CD14-positive monocyte (primary cell): ENCODE measurements around the gene C17orf50. TPM values are rescaled to one million over a fixed set of nuclear protein-coding genes. Genes with fewer than 3 reads are reported as not detected.

ENCODE experiments used
- DNase-seq, 3 donors: peaks; one replicate each; pipeline ENCODE4 v3.0.0-alpha.2; 2011 to 2022
- H2AFZ ChIP-seq: 2 replicates; pipeline ENCODE4 v1.6.0; 2012; ENCODE audit warnings: mild to moderate bottlenecking, low read depth, low read length, inconsistent platforms; ENCODE audit not compliant: insufficient read depth, poor library complexity, severe bottlenecking
- H3K27ac ChIP-seq, 2 donors: 1 replicate in 1 of 2; 2 replicates in 1 of 2; pipeline ENCODE4 v1.5.1; 2012 to 2013; ENCODE audit warnings: low read length in 2 of 2, control low read depth in 1 of 2, inconsistent platforms in 1 of 2, low read depth in 1 of 2, mild to moderate bottlenecking in 1 of 2
- H3K27me3 ChIP-seq, 2 donors: one replicate each; pipeline versions ENCODE4 v1.6.0 to v1.6.1; 2011 to 2013; ENCODE audit warnings: low read length in 2 of 2; ENCODE audit not compliant: control insufficient read depth in 2 of 2, insufficient read depth in 2 of 2
- H3K36me3 ChIP-seq, 2 donors: replicated peaks in 1 of 2; 1 replicate in 1 of 2; 2 replicates in 1 of 2; pipeline versions ENCODE4 v1.5.1 to v1.6.1; 2012 to 2013; ENCODE audit warnings: low read length in 2 of 2, control low read depth in 1 of 2, inconsistent platforms in 1 of 2, mild to moderate bottlenecking in 1 of 2; ENCODE audit not compliant: insufficient read depth in 2 of 2, control insufficient read depth in 1 of 2
- H3K4me1 ChIP-seq, 2 donors: 1 replicate in 1 of 2; 2 replicates in 1 of 2; pipeline versions ENCODE4 v1.5.1 to v1.6.1; 2012 to 2013; ENCODE audit warnings: low read length in 2 of 2, control low read depth in 1 of 2, inconsistent platforms in 1 of 2, mild to moderate bottlenecking in 1 of 2, moderate library complexity in 1 of 2; ENCODE audit not compliant: insufficient read depth in 2 of 2, control insufficient read depth in 1 of 2
- H3K4me2 ChIP-seq: replicated peaks from 2 replicates; pipeline ENCODE3; 2012; ENCODE audit warnings: low read length, moderate library complexity, mild to moderate bottlenecking; ENCODE audit not compliant: poor library complexity, severe bottlenecking; ENCODE audit errors: extremely low read depth
- H3K4me3 ChIP-seq, 3 experiments: fragments of 200-600 bp in 1 of 3; sonication (generic) in 1 of 3; replicated peaks in 1 of 3; 1 replicate in 2 of 3; 2 replicates in 1 of 3; pipeline ENCODE4 v1.5.1; 2011 to 2013; ENCODE audit warnings: low read length in 3 of 3, mild to moderate bottlenecking in 3 of 3, control low read depth in 2 of 3, low read depth in 2 of 3, inconsistent platforms in 1 of 3, moderate library complexity in 1 of 3
- H3K79me2 ChIP-seq: 2 replicates; pipeline ENCODE4 v1.6.0; 2012; ENCODE audit warnings: mild to moderate bottlenecking, control low read depth, inconsistent platforms, low read length, moderate library complexity; ENCODE audit not compliant: insufficient read depth
- H3K9ac ChIP-seq: 2 replicates; pipeline ENCODE4 v1.6.0; 2017; ENCODE audit warnings: low read length, mild to moderate bottlenecking; ENCODE audit not compliant: insufficient read depth, poor library complexity, severe bottlenecking
- H3K9me3 ChIP-seq, 2 donors: replicated peaks in 1 of 2; 1 replicate in 1 of 2; 2 replicates in 1 of 2; pipeline versions ENCODE4 v1.5.1 to v1.6.1; 2012 to 2013; ENCODE audit warnings: low read length in 2 of 2, control low read depth in 1 of 2; ENCODE audit not compliant: control insufficient read depth in 1 of 2, insufficient read depth in 1 of 2
- H4K20me1 ChIP-seq: 2 replicates; pipeline ENCODE4 v1.6.0; 2012; ENCODE audit warnings: mild to moderate bottlenecking, low read length, control low read depth, moderate library complexity; ENCODE audit not compliant: insufficient read depth
- H3K27ac Mint-ChIP-seq, 7 donors: one replicate each; pipeline ENCODE4 v1.8.0; 2020; ENCODE audit warnings: mild to moderate bottlenecking in 7 of 7, mixed read lengths in 7 of 7, moderate library complexity in 6 of 7, inconsistent platforms in 2 of 7
- H3K27me3 Mint-ChIP-seq, 3 donors: one replicate each; pipeline ENCODE4 v1.8.0; 2021 to 2022; ENCODE audit warnings: low read depth in 3 of 3, mild to moderate bottlenecking in 3 of 3, mixed read lengths in 3 of 3, moderate library complexity in 3 of 3, inconsistent platforms in 1 of 3
- H3K36me3 Mint-ChIP-seq, 2 donors: one replicate each; pipeline ENCODE4 v1.8.0; 2020; ENCODE audit warnings: mixed read lengths in 2 of 2, inconsistent platforms in 1 of 2, mild to moderate bottlenecking in 1 of 2
- H3K4me1 Mint-ChIP-seq: one replicate; pipeline ENCODE4 v1.8.0; 2020; ENCODE audit warnings: mild to moderate bottlenecking, mixed read lengths
- H3K4me3 Mint-ChIP-seq, 2 donors: one replicate each; pipeline ENCODE4 v1.8.0; 2020; ENCODE audit warnings: mild to moderate bottlenecking in 2 of 2, mixed read lengths in 2 of 2, moderate library complexity in 1 of 2
- H3K9me3 Mint-ChIP-seq, 7 donors: one replicate each; pipeline ENCODE4 v1.8.0; 2020 to 2022; ENCODE audit warnings: mixed read lengths in 7 of 7, mild to moderate bottlenecking in 6 of 7, moderate library complexity in 6 of 7, inconsistent platforms in 2 of 7
- WGBS: methylation state at CpG from one replicate; pipeline ENCODE4 v1.1.5; 2013; ENCODE audit warnings: missing lambda C conversion rate; ENCODE audit not compliant: insufficient coverage; 5-methylcytosine and 5-hydroxymethylcytosine counted together
- intact Hi-C, 2 donors: fragments of 100-400 bp; cut with micrococcal nuclease; formaldehyde crosslinking; loops; one replicate each; pipeline versions ENCODE4 v1.15.0 to v1.15.1; 2023
- polyA plus RNA-seq, 3 donors: library from polyadenylated mRNA; depleted of rRNA in 1 of 3; unstranded in 2 of 3; stranded (reverse) in 1 of 3; fragments of 300-500 nt in 2 of 3; fragments of >200 nt in 1 of 3; fragmentation: Illumina TruSeq in 2 of 3; gene quantifications; 1 replicate in 2 of 3; 2 replicates in 1 of 3; pipeline ENCODE4 v1.2.3, GENCODE V29; 2012 to 2021
- TF ChIP-seq, protein P1 (sequence below): fragments of 200-600 bp; IDR thresholded peaks from one replicate; pipeline ENCODE4 v1.8.0; 2022; ENCODE audit warnings: antibody characterized with exemption, mild to moderate bottlenecking

Gene C17orf50
- polyA plus RNA-seq, 3 donors, result 0.23 TPM; not detected in 2

GRCh38 chr17:35731917-35732805 lies 28.5 kb upstream of the C17orf50 start:
- Histone ChIP-seq H3K27ac (no peak overlapping the region), H3K4me3 (no peak overlapping the region), H3K9ac (no peak overlapping the region), H2AFZ (no peak overlapping the region), H4K20me1 (no peaks in the 10 kb centered on the region), H3K4me2 (no peak overlapping the region), H3K27me3 (peaks cover 5 to 23% of the 10 kb centered on the region in 2 donors), H3K4me1 (peaks cover 4 to 7% of the 10 kb centered on the region in 2 donors), H3K36me3 (peaks cover 5 to 15% of the 10 kb centered on the region in 2 donors), H3K9me3 (no peaks in the 10 kb centered on the region), H3K79me2 (no peaks in the 10 kb centered on the region)
- Mint-ChIP-seq H3K27me3 (peaks cover 26 to 34% (median 26%) of the 10 kb centered on the region in 3 donors), H3K27ac (no peak overlapping the region), H3K4me1 (peaks cover 11% of the 10 kb centered on the region), H3K4me3 (peak overlapping the region in 1 of 2 donors; percentile 62), H3K9me3 (peaks cover 0 to 3% (median 0%) of the 10 kb centered on the region in 7 donors), H3K36me3 (peaks cover 19 to 24% of the 10 kb centered on the region in 2 donors)
- 30% methylated on average over 17 of the region's 47 CpGs for WGBS
- TF ChIP-seq, protein P1, sequence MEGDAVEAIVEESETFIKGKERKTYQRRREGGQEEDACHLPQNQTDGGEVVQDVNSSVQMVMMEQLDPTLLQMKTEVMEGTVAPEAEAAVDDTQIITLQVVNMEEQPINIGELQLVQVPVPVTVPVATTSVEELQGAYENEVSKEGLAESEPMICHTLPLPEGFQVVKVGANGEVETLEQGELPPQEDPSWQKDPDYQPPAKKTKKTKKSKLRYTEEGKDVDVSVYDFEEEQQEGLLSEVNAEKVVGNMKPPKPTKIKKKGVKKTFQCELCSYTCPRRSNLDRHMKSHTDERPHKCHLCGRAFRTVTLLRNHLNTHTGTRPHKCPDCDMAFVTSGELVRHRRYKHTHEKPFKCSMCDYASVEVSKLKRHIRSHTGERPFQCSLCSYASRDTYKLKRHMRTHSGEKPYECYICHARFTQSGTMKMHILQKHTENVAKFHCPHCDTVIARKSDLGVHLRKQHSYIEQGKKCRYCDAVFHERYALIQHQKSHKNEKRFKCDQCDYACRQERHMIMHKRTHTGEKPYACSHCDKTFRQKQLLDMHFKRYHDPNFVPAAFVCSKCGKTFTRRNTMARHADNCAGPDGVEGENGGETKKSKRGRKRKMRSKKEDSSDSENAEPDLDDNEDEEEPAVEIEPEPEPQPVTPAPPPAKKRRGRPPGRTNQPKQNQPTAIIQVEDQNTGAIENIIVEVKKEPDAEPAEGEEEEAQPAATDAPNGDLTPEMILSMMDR, result no peak
- no peak for DNase-seq
- intact Hi-C loops, result no loop called here

- H3K27me3 ChIP-seq, result peaks cover 5 to 23% of the 10 kb centered on the region in 2 donors
- H3K27ac ChIP-seq, result no peak overlapping the region
- peaks cover 5 to 9% of the 10 kb centered on the region in 2 donors for H3K36me3 ChIP-seq
- Mint-ChIP-seq H3K27me3 (peaks cover 26 to 34% (median 28%) of the 10 kb centered on the region in 3 donors), H3K4me3 (peak overlapping the region in 1 of 2 donors; percentile 62), H3K4me1 (peaks cover 11% of the 10 kb centered on the region), H3K36me3 (peaks cover 15 to 20% of the 10 kb centered on the region in 2 donors), H3K27ac (no peak overlapping the region), H3K9me3 (peaks cover 0 to 3% (median 0%) of the 10 kb centered on the region in 7 donors)
- peaks cover 4 to 7% of the 10 kb centered on the region in 2 donors for H3K4me1 ChIP-seq
- H3K9ac ChIP-seq, result no peak overlapping the region
- TF ChIP-seq, protein P1, result no peak
- no peaks in the 10 kb centered on the region for H3K79me2 ChIP-seq
- no peak overlapping the region for H3K4me3 ChIP-seq
- no peaks in the 10 kb centered on the region for H3K9me3 ChIP-seq
- WGBS, result no CpG with 5 or more reads among the region's 1 CpG
- no peak overlapping the region for H2AFZ ChIP-seq
- H4K20me1 ChIP-seq, result no peaks in the 10 kb centered on the region
- no peak overlapping the region for H3K4me2 ChIP-seq
- DNase-seq, result no peak
- intact Hi-C loops, result no loop called here
These were observed 27.9 kb upstream of the C17orf50 start for GRCh38 chr17:35732806-35733136.
